Measurements from ENCODE around the gene ZNF20. TPM values are rescaled to one million over a fixed set of nuclear protein-coding genes. Genes with fewer than 3 reads are reported as not detected.
A peak's percentile ranks its signal among the peaks of the same experiment; 100 is the strongest.

ZNF20 gene
- 1 to 10 TPM; 4.0 to 7.4 TPM for total RNA-seq
- polyA plus RNA-seq: 1 to 10 TPM; 1.6 to 2.2 TPM

GRCh38 chr19:12139885-12140544, at the start of gene ZNF20:
Gene ZNF20, minus strand, starts transcription at chr19:12140350. Its CDS starts 168 bp downstream, at chr19:12140182.
- CTCF ChIA-PET (ENCODE audit: partially characterized antibody): interaction anchor here (0.9 to 5.5 kb wide), 21 partner anchors 8 to 356 kb away, joined by 3 to 44 read pairs (median 5); partner anchors contain the start of genes ZNF136, ZNF440, ZNF491 and ZNF625
- peaks cover 26% of the 10 kb centered on the region for H3K4me1 ChIP-seq (ENCODE audit: insufficient read depth, low read length)
- H3K4me3 ChIP-seq (ENCODE audit: low read length in 2 of 2): peak within 1 kb of the TSS; percentile 66 to 86
- POLR2A ChIA-PET (ENCODE audit: partially characterized antibody): interaction anchor here (0.6 to 3.2 kb wide), 15 partner anchors 19 to 342 kb away, joined by 3 to 24 read pairs (median 5); partner anchors contain the start of genes ZNF136, ZNF44, ZNF442 and ZNF491
- H3K4me3 Mint-ChIP-seq: peak within 1 kb of the TSS; percentile 81 to 95 (median 91)
- H3K27ac Mint-ChIP-seq: peak within 1 kb of the TSS; percentile 58 to 93 (median 79)
- H3K9me3 Mint-ChIP-seq: peaks cover 0 to 9% (median under 1%) of the 10 kb centered on the region in 8 donors
- H3K36me3 Mint-ChIP-seq: peaks cover 20 to 25% of the 10 kb centered on the region in 2 donors
- peak; percentile 76 to 86 (median 80) for DNase-seq
- H3K4me1 Mint-ChIP-seq: peaks cover 28 to 43% (median 33%) of the 10 kb centered on the region in 4 donors
- H3K9me3 ChIP-seq (ENCODE audit: control insufficient read depth in 1 of 2, low read length in 2 of 2): peaks cover 0 to 2% of the 10 kb centered on the region in 2 donors
- no peaks in the 10 kb centered on the region for H3K27me3 Mint-ChIP-seq
- H3K36me3 ChIP-seq (ENCODE audit: insufficient read depth, low read length): no peaks in the 10 kb centered on the region
- H3K27me3 ChIP-seq (ENCODE audit: insufficient read depth, low read length): no peaks in the 10 kb centered on the region
- H3K27ac ChIP-seq (ENCODE audit: low read depth, low read length): peak within 1 kb of the TSS; percentile 63
- intact Hi-C loops (cut with micrococcal nuclease): loop anchor here (1.0 kb wide), 2 partner anchors 23 to 49 kb away; partner anchors contain the start of gene ZNF136

GRCh38 chr19:12187625-12188024, 47.5 kb upstream of the ZNF20 start:
- H3K9me3 Mint-ChIP-seq: peaks cover 0 to 100% (median 87%) of the 10 kb centered on the region in 8 donors

GRCh38 chr19:12180377-12180776, 40.2 kb upstream of the ZNF20 start:
- Mint-ChIP-seq H3K9me3 (peaks cover 3 to 85% (median 63%) of the 10 kb centered on the region in 8 donors), H3K4me3 (peak overlapping the region in 1 of 8 donors; percentile 5), H3K27me3 (no peaks in the 10 kb centered on the region), H3K27ac (no peak overlapping the region), H3K4me1 (peaks cover 17 to 31% (median 22%) of the 10 kb centered on the region in 4 donors), H3K36me3 (peaks cover 75 to 81% of the 10 kb centered on the region in 2 donors)
- no peaks in the 10 kb centered on the region for H3K4me1 ChIP-seq (ENCODE audit: insufficient read depth, low read length)
- POLR2A ChIA-PET (ENCODE audit: partially characterized antibody): no interaction called here
- no peaks in the 10 kb centered on the region for H3K27me3 ChIP-seq (ENCODE audit: insufficient read depth, low read length)
- no peak for DNase-seq
- peaks cover 18% of the 10 kb centered on the region for H3K36me3 ChIP-seq (ENCODE audit: insufficient read depth, low read length)
- intact Hi-C loops (cut with micrococcal nuclease): no loop called here
- no peak overlapping the region for H3K27ac ChIP-seq (ENCODE audit: low read depth, low read length)
- H3K9me3 ChIP-seq (ENCODE audit: control insufficient read depth in 1 of 2, low read length in 2 of 2): peaks cover 8 to 33% of the 10 kb centered on the region in 2 donors
- CTCF ChIA-PET (ENCODE audit: partially characterized antibody): no interaction called here
- no peak overlapping the region for H3K4me3 ChIP-seq (ENCODE audit: low read length in 2 of 2)

More at GRCh38 chr19:12187625-12188024, 47.5 kb upstream of the ZNF20 start:
- Histone ChIP-seq H3K27me3 (ENCODE audit: insufficient read depth, low read length) (no peaks in the 10 kb centered on the region), H3K4me1 (ENCODE audit: insufficient read depth, low read length) (no peaks in the 10 kb centered on the region), H3K4me3 (ENCODE audit: low read length in 2 of 2) (peak overlapping the region in 1 of 2 donors; percentile 26), H3K27ac (ENCODE audit: low read depth, low read length) (no peak overlapping the region), H3K9me3 (ENCODE audit: control insufficient read depth in 1 of 2, low read length in 2 of 2) (peaks cover 32 to 75% of the 10 kb centered on the region in 2 donors), H3K36me3 (ENCODE audit: insufficient read depth, low read length) (peaks cover 36% of the 10 kb centered on the region)
- POLR2A ChIA-PET (ENCODE audit: partially characterized antibody): no interaction called here
- peaks cover 82 to 86% of the 10 kb centered on the region in 2 donors for H3K36me3 Mint-ChIP-seq
- DNase-seq: no peak
- peaks cover 0 to 5% (median 0%) of the 10 kb centered on the region in 4 donors for H3K4me1 Mint-ChIP-seq
- no peaks in the 10 kb centered on the region for H3K27me3 Mint-ChIP-seq
- H3K27ac Mint-ChIP-seq: peak overlapping the region in 1 of 7 donors; percentile 11
- intact Hi-C loops (cut with micrococcal nuclease): no loop called here
- CTCF ChIA-PET (ENCODE audit: partially characterized antibody): no interaction called here
- no peak overlapping the region for H3K4me3 Mint-ChIP-seq

DNA sequence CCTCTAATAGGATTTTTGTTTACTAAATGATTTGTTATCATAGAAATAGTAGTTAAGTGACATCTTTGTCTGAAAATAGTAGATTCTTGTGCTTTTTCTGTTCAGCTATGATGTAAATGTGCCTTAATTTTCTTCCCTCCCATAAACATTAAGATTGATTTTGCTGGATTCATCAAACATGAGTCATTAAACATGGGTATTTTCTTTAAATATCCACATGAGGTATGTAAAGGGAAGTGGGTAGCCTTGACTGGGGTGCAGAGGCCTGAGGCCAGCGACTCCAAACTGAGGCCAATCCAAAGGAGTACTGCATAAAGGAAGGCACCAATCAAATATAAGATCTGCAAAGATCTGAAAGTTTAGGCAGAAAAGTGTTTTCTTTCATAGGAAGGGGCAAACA, 26.5 kb upstream of the ZNF20 start:
- POLR2A ChIA-PET (ENCODE audit: partially characterized antibody): no interaction called here
- Mint-ChIP-seq H3K4me3 (peak overlapping the region in 1 of 8 donors; percentile 3), H3K4me1 (peaks cover 38 to 57% (median 46%) of the 10 kb centered on the region in 4 donors)

GRCh38 chr19:12163826-12164225, 23.7 kb upstream of the ZNF20 start:
- no peaks in the 10 kb centered on the region for H3K27me3 Mint-ChIP-seq
- peak overlapping the region; percentile 65 to 74 for H3K4me3 ChIP-seq (ENCODE audit: low read length in 2 of 2)
- no peaks in the 10 kb centered on the region for H3K9me3 Mint-ChIP-seq
- POLR2A ChIA-PET (ENCODE audit: partially characterized antibody): interaction anchor here (1.3 to 3.0 kb wide), 8 partner anchors 23 to 450 kb away, joined by 4 to 33 read pairs (median 8); partner anchors contain the start of genes ZNF20, ZNF442, ZNF563 and ZNF700
- H3K4me1 Mint-ChIP-seq: peaks cover 32 to 56% (median 41%) of the 10 kb centered on the region in 4 donors
- H3K4me3 Mint-ChIP-seq: peak overlapping the region; percentile 86 to 99 (median 98)
- H3K4me1 ChIP-seq (ENCODE audit: insufficient read depth, low read length): peaks cover 36% of the 10 kb centered on the region
- no peak for DNase-seq
- no peaks in the 10 kb centered on the region for H3K27me3 ChIP-seq (ENCODE audit: insufficient read depth, low read length)
- CTCF ChIA-PET (ENCODE audit: partially characterized antibody): interaction anchor here (1.1 to 4.9 kb wide), 2 partner anchors 23 to 169 kb away, joined by 6 to 19 read pairs; partner anchors contain the start of genes ZNF20 and ZNF563
- H3K27ac ChIP-seq (ENCODE audit: low read depth, low read length): peak overlapping the region; percentile 98
- peaks cover 0 to 34% of the 10 kb centered on the region in 2 donors for H3K36me3 Mint-ChIP-seq
- H3K9me3 ChIP-seq (ENCODE audit: control insufficient read depth in 1 of 2, low read length in 2 of 2): no peaks in the 10 kb centered on the region
- intact Hi-C loops (cut with micrococcal nuclease): loop anchor here (1.0 to 2.0 kb wide), 3 partner anchors 24 to 169 kb away; partner anchors contain the start of genes ZNF20, ZNF44 and ZNF563
- H3K27ac Mint-ChIP-seq: peak overlapping the region; percentile 89 to 99 (median 97)
- H3K36me3 ChIP-seq (ENCODE audit: insufficient read depth, low read length): peaks cover 13% of the 10 kb centered on the region

More for the DNA sequence above, 26.5 kb upstream of the ZNF20 start:
- H3K4me1 ChIP-seq (ENCODE audit: insufficient read depth, low read length): peaks cover 36% of the 10 kb centered on the region
- H3K36me3 Mint-ChIP-seq: peaks cover 10 to 52% of the 10 kb centered on the region in 2 donors
- no peak overlapping the region for H3K4me3 ChIP-seq (ENCODE audit: low read length in 2 of 2)
- DNase-seq: no peak
- H3K27ac Mint-ChIP-seq: peak overlapping the region; percentile 4 to 92 (median 51)
- H3K9me3 Mint-ChIP-seq: no peaks in the 10 kb centered on the region
- H3K27ac ChIP-seq (ENCODE audit: low read depth, low read length): no peak overlapping the region
- intact Hi-C loops (cut with micrococcal nuclease): no loop called here
- H3K27me3 ChIP-seq (ENCODE audit: insufficient read depth, low read length): no peaks in the 10 kb centered on the region
- CTCF ChIA-PET (ENCODE audit: partially characterized antibody): no interaction called here
- no peaks in the 10 kb centered on the region for H3K9me3 ChIP-seq (ENCODE audit: control insufficient read depth in 1 of 2, low read length in 2 of 2)
- no peaks in the 10 kb centered on the region for H3K27me3 Mint-ChIP-seq
- peaks cover 13% of the 10 kb centered on the region for H3K36me3 ChIP-seq (ENCODE audit: insufficient read depth, low read length)

DNA sequence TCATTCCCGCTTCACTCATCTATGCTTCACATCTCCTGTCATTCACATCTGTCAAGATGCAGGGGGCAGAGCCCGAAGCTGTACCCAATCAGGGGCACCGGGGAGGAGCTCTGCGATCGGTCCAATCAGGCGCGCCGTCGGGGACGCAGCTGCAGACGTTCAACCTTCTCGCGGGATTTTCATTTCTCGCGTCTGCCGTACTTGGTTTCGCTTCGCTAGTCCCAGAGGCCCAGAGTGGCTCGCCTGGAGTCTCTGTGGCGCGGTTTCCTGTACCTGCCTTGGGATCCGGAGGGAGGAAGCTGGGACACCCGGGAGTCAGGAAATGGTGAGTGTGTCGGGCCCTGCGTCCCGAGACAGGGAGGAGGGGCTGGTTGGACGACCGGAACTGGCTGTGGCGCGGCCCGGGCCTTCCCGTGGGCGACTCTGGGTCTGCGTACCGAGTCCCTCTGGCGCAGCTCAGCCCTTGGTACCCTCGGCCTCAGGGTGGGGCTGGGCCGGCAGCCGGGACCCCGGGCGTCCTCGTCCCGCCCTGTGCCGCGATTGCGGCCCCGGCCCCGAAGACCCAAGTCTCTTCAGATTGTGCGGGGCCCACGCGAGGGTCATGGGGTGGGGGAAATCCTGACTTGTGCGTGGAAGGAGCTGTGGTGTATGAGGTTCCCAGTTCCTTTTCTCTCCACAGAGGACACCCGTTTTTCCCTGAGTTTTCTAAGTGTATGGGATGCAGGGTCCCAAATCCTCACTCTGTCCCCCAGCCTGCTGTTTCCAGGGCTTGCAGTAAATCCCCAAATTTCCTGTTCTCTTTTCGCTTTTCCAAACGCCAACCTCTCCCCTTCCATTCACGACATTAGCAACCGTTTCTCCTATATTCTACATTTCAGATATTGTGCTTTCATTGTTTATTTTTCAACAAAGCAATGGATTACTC, 23.0 kb upstream of the ZNF20 start, which contains the start of gene ZNF136:
Gene ZNF136, plus strand, starts transcription at position 215 of the 925 bp plus-strand sequence. Its CDS starts 108 bp downstream, at position 323.
- Histone ChIP-seq H3K4me3 (ENCODE audit: low read length in 2 of 2) (peak within 1 kb of the TSS; percentile 65 to 74), H3K36me3 (ENCODE audit: insufficient read depth, low read length) (peaks cover 13% of the 10 kb centered on the region), H3K9me3 (ENCODE audit: control insufficient read depth in 1 of 2, low read length in 2 of 2) (no peaks in the 10 kb centered on the region), H3K27ac (ENCODE audit: low read depth, low read length) (peak within 1 kb of the TSS; percentile 98), H3K27me3 (ENCODE audit: insufficient read depth, low read length) (no peaks in the 10 kb centered on the region), H3K4me1 (ENCODE audit: insufficient read depth, low read length) (peaks cover 36% of the 10 kb centered on the region)
- Mint-ChIP-seq H3K4me1 (peaks cover 32 to 56% (median 40%) of the 10 kb centered on the region in 4 donors), H3K4me3 (peak within 1 kb of the TSS; percentile 95 to 99 (median 98)), H3K27me3 (no peaks in the 10 kb centered on the region), H3K27ac (peak within 1 kb of the TSS; percentile 92 to 99 (median 99)), H3K36me3 (peaks cover 0 to 27% of the 10 kb centered on the region in 2 donors), H3K9me3 (no peaks in the 10 kb centered on the region)
- intact Hi-C loops (cut with micrococcal nuclease): loop anchor here (1.0 to 2.0 kb wide), 4 partner anchors 23 to 238 kb away; partner anchors contain the start of genes ZNF20, ZNF44, ZNF563 and ZNF799
- peak; percentile 90 to 96 (median 92) for DNase-seq
- CTCF ChIA-PET (ENCODE audit: partially characterized antibody): interaction anchor here (1.0 to 4.9 kb wide), 7 partner anchors 23 to 365 kb away, joined by 3 to 19 read pairs (median 6); partner anchors contain the start of genes ZNF20, ZNF44, ZNF491 and ZNF563
- POLR2A ChIA-PET (ENCODE audit: partially characterized antibody): interaction anchor here (0.9 to 3.0 kb wide), 13 partner anchors 12 to 619 kb away, joined by 3 to 33 read pairs (median 5); partner anchors contain the start of genes ZNF20, ZNF44, ZNF442 and ZNF563

All from CD4-positive, alpha-beta memory T cell (primary cell).